Endothelial cell of umbilical vein (primary cell): Measurements from ENCODE around the gene TMCC2. TPM values are rescaled to one million over a fixed set of nuclear protein-coding genes. Genes with fewer than 3 reads are reported as not detected.

ENCODE experiments used
- BruUV-seq: library from RNA; stranded (reverse); fragments of 400-500 nt; replicated peaks from 2 replicates; lab custom pipeline; 2021; lab: Mats Ljungman, UMichigan
- CTCF ChIA-PET: fragments of 300-600, 350-600 bp; sonication (Branson Sonifier 250); formaldehyde crosslinking; loops from one replicate; lab custom pipeline; 2021; ENCODE audit warnings: antibody characterized with exemption, inconsistent platforms; lab: Charles Lee
- POLR2A ChIA-PET: fragments of 300-600, 350-600 bp; sonication (Branson Sonifier 250); formaldehyde crosslinking; loops from one replicate; lab custom pipeline; 2021; ENCODE audit warnings: antibody characterized with exemption, inconsistent platforms; lab: Charles Lee
- DNase-seq: peaks from one replicate; pipeline ENCODE4 v3.0.0-alpha.2; 2011; ENCODE audit warnings: low read depth, low spot score
- FAIRE-seq: peaks from 2 replicates; lab custom pipeline; 2011; peaks lifted over from hg19 to GRCh38; lab: Jason Lieb, UNC
- H2AFZ ChIP-seq: 2 replicates; pipeline ENCODE4 v1.6.0; 2012; ENCODE audit warnings: low read depth, low read length, control low read depth, inconsistent platforms
- H3K27ac ChIP-seq: 2 replicates; pipeline ENCODE4 v1.5.1; 2011; ENCODE audit warnings: low read depth, mild to moderate bottlenecking, control low read depth, low read length, moderate library complexity; ENCODE audit not compliant: insufficient read depth
- H3K27me3 ChIP-seq, 2 experiments: 2 replicates each; pipeline versions ENCODE4 v1.6.0 to v1.6.1; 2011; ENCODE audit warnings: low read length in 2 of 2, mixed read lengths in 1 of 2; ENCODE audit not compliant: control insufficient read depth in 2 of 2, insufficient read depth in 2 of 2
- H3K36me3 ChIP-seq, 2 experiments: 2 replicates in 1 of 2; 3 replicates in 1 of 2; pipeline ENCODE4 v1.5.1; 2011; ENCODE audit warnings: low read length in 2 of 2, mild to moderate bottlenecking in 1 of 2, moderate library complexity in 1 of 2; ENCODE audit not compliant: control insufficient read depth in 2 of 2, insufficient read depth in 2 of 2; ENCODE audit errors: extremely low read depth in 1 of 2
- H3K4me1 ChIP-seq: 3 replicates; pipeline ENCODE4 v1.5.1; 2011; ENCODE audit warnings: mild to moderate bottlenecking, low read length; ENCODE audit not compliant: control insufficient read depth, insufficient read depth; ENCODE audit errors: extremely low read depth
- H3K4me2 ChIP-seq: 2 replicates; pipeline ENCODE4 v1.6.1; 2011; ENCODE audit warnings: low read length, control low read depth, mixed read lengths; ENCODE audit not compliant: insufficient read depth
- H3K4me3 ChIP-seq, 3 experiments: fragments of 200-600 bp in 1 of 3; sonication (generic), shearing (Covaris generic) in 1 of 3; replicated peaks in 1 of 3; 2 replicates each; pipeline ENCODE4 v1.5.1; 2011 to 2016; ENCODE audit warnings: control low read depth in 3 of 3, low read length in 3 of 3, mild to moderate bottlenecking in 2 of 3, inconsistent platforms in 1 of 3, low read depth in 1 of 3, moderate library complexity in 1 of 3; ENCODE audit not compliant: insufficient read depth in 1 of 3
- H3K79me2 ChIP-seq: 2 replicates; pipeline ENCODE4 v1.6.0; 2012; ENCODE audit warnings: low read length, inconsistent platforms; ENCODE audit not compliant: control insufficient read depth, insufficient read depth
- H3K9ac ChIP-seq: replicated peaks from 2 replicates; pipeline ENCODE3; 2011; ENCODE audit warnings: low read length, control low read depth; ENCODE audit not compliant: insufficient read depth; ENCODE audit errors: extremely low read depth
- H3K9me1 ChIP-seq: replicated peaks from 3 replicates; pipeline ENCODE4 v1.6.0; 2011; ENCODE audit warnings: mild to moderate bottlenecking, low read length; ENCODE audit not compliant: control insufficient read depth, insufficient read depth; ENCODE audit errors: extremely low read depth
- H3K9me3 ChIP-seq: replicated peaks from 2 replicates; pipeline ENCODE4 v1.5.1; 2012; ENCODE audit warnings: low read length, inconsistent platforms; ENCODE audit not compliant: control insufficient read depth, insufficient read depth
- H4K20me1 ChIP-seq: replicated peaks from 2 replicates; pipeline ENCODE3; 2011; ENCODE audit warnings: mild to moderate bottlenecking, low read length; ENCODE audit not compliant: control insufficient read depth, insufficient read depth; ENCODE audit errors: extremely low read depth
- EZH2 ChIP-seq: IDR thresholded peaks from 2 replicates; pipeline ENCODE4 v1.6.1; 2012; ENCODE audit warnings: borderline replicate concordance, low read depth, mild to moderate bottlenecking, moderate library complexity, low read length, inconsistent platforms; ENCODE audit not compliant: severe bottlenecking
- FOS ChIP-seq: IDR thresholded peaks from 2 replicates; pipeline ENCODE4 v1.6.1; 2011; ENCODE audit warnings: mild to moderate bottlenecking, low read length, moderate library complexity, borderline replicate concordance; ENCODE audit not compliant: insufficient read depth
- JUN ChIP-seq: IDR thresholded peaks from 2 replicates; pipeline ENCODE4 v1.6.1; 2011; ENCODE audit warnings: borderline replicate concordance, low read depth; ENCODE audit not compliant: insufficient read length, insufficient read depth
- MAX ChIP-seq: IDR thresholded peaks from 2 replicates; pipeline ENCODE4 v1.6.1; 2011; ENCODE audit not compliant: insufficient read depth, insufficient read length
- MYC ChIP-seq: IDR thresholded peaks from one replicate; pipeline ENCODE4 v1.6.1; 2011; ENCODE audit warnings: mild to moderate bottlenecking, low read depth, low read length
- POLR2A ChIP-seq: IDR thresholded peaks from 2 replicates; pipeline ENCODE4 v1.6.1; 2012; ENCODE audit warnings: low read depth, mild to moderate bottlenecking, control low read depth, low read length
- POLR2AphosphoS5 ChIP-seq: IDR thresholded peaks from 2 replicates; pipeline ENCODE4 v1.6.1; 2012; ENCODE audit warnings: low read depth, mild to moderate bottlenecking, control low read depth, low read length, moderate library complexity; ENCODE audit not compliant: insufficient read depth
- dilution Hi-C: fragments of 300-500 bp; cut with MboI; formaldehyde crosslinking; loops from one replicate; pipeline ENCODE4 v1.15.0; 2019; ENCODE audit warnings: low sequenced_read_pairs; ENCODE audit not compliant: extremely low pct_ligation_motif_present
- intact Hi-C: fragments of 100-400 bp; cut with micrococcal nuclease; formaldehyde crosslinking; loops from one replicate; pipeline ENCODE4 v1.10.0; 2022
- polyA plus RNA-seq, 4 experiments: library from polyadenylated mRNA; depleted of rRNA in 3 of 4; stranded (reverse) in 3 of 4; unstranded in 1 of 4; fragments of >200 nt; gene quantifications; 2 replicates each; pipeline versions ENCODE4 v1.2.1 to v1.2.3, GENCODE V29; 2011 to 2012; ENCODE audit warnings: missing spikeins in 1 of 4
- total RNA-seq: library from RNA; stranded (reverse); gene quantifications from 2 replicates; pipeline ENCODE4 v1.2.3, GENCODE V29; 2021
- TF ChIP-seq, protein P1 (sequence below), 2 donors: IDR thresholded peaks; 1 replicate in 1 of 2; 2 replicates in 1 of 2; pipeline ENCODE4 v1.5.1; 2011; ENCODE audit warnings: low read length in 2 of 2, mild to moderate bottlenecking in 2 of 2, moderate library complexity in 2 of 2, control low read depth in 1 of 2, inconsistent platforms in 1 of 2, low read depth in 1 of 2; ENCODE audit not compliant: insufficient read depth in 1 of 2; ENCODE audit errors: extremely low read depth in 1 of 2

Gene TMCC2
- total and polyA plus RNA-seq, 2 donors (not counting 3 experiments of a cell fraction or from before 2014, with no cell fraction given), result 2.0 to 2.1 TPM

DNA sequence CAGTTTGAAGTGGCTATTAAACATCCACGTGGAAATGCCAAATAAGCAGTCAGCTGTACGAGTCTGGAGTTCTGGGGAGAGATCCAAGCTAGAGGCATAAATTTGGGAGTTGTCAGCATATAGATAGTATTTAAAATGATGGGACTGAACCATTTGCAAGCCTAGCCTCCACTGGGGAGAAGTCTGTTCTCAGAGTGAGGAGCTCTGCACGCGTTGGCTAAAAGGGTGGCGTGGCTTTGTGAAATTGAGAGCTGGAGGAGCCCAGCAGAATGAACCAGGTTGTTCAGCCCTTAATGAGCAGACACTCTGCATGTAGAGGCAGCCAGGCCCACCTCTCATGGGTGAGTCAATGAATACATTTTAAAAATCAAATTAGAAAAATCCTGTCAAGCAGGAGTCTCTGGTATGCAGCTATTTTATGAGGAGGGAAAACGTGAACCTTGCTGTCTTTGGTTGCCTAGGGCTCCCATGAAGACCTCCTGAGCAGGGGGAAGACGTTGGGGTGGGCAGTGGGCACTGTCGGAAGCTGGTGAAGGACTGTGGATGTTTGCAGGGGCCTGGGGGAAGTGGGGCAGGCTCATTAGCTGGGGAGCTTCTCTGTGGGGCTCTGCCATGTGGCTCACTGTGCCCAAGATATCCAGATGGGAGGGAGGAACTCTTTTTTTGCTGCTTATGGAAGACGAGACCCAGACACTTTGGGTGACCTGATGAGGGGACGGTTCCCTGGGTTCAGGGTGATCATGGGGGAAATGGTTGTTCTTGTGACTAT, 18.8 kb downstream of the TMCC2 start:
- H3K36me3 ChIP-seq, result no peaks in the 10 kb centered on the region
- intact Hi-C loops (no loop called here), dilution Hi-C loops (no loop called here)
- ChIA-PET POLR2A (interaction anchor here (0.6 kb wide), 1 partner anchor 9 kb away, joined by 4 read pairs; no protein-coding TSS in a partner anchor), CTCF (interaction anchor here (1.2 to 3.9 kb wide), 6 partner anchors 9 to 185 kb away, joined by 3 to 28 read pairs (median 4); no protein-coding TSS in a partner anchor)
- H2AFZ ChIP-seq, result no peak overlapping the region
- DNase-seq (no peak), FAIRE-seq (no peak)
- H3K9me1 ChIP-seq, result no peaks in the 10 kb centered on the region
- H3K4me2 ChIP-seq, result no peak overlapping the region
- H3K27ac ChIP-seq, result no peak overlapping the region
- BruUV-seq, result no TSS peak
- peaks cover 0 to 2% of the 10 kb centered on the region in 2 experiments for H3K27me3 ChIP-seq
- H3K79me2 ChIP-seq, result no peaks in the 10 kb centered on the region
- H3K4me1 ChIP-seq, result no peaks in the 10 kb centered on the region
- H3K9ac ChIP-seq, result no peak overlapping the region
- H4K20me1 ChIP-seq, result no peaks in the 10 kb centered on the region
- no peaks in the 10 kb centered on the region for H3K9me3 ChIP-seq
- no peak overlapping the region for H3K4me3 ChIP-seq
- TF ChIP-seq MAX (no peak), JUN (no peak), FOS (no peak), POLR2AphosphoS5 (no peak), EZH2 (no peak), MYC (no peak), POLR2A (no peak)
- TF ChIP-seq, protein P1, sequence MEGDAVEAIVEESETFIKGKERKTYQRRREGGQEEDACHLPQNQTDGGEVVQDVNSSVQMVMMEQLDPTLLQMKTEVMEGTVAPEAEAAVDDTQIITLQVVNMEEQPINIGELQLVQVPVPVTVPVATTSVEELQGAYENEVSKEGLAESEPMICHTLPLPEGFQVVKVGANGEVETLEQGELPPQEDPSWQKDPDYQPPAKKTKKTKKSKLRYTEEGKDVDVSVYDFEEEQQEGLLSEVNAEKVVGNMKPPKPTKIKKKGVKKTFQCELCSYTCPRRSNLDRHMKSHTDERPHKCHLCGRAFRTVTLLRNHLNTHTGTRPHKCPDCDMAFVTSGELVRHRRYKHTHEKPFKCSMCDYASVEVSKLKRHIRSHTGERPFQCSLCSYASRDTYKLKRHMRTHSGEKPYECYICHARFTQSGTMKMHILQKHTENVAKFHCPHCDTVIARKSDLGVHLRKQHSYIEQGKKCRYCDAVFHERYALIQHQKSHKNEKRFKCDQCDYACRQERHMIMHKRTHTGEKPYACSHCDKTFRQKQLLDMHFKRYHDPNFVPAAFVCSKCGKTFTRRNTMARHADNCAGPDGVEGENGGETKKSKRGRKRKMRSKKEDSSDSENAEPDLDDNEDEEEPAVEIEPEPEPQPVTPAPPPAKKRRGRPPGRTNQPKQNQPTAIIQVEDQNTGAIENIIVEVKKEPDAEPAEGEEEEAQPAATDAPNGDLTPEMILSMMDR (IDR thresholded peaks at IDR 0.05; ENCODE audit: extremely low read depth in 1 of 2, insufficient read depth in 1 of 2, low read depth in 1 of 2, low read length in 2 of 2), result no peak
